GM23338 (cell line): Measurements from ENCODE around the gene OR51A4.

Source experiments
- CREB1 ChIP-seq: fragments of 250-450 bp; sonication (Bioruptor Pico); IDR thresholded peaks from 2 replicates; pipeline ENCODE4 v1.5.0; 2020; ENCODE audit warnings: low read depth, mild to moderate bottlenecking, moderate library complexity
- CTCF ChIP-seq, 2 experiments: fragments of 200-600 bp in 1 of 2; sonication (generic) in 1 of 2; conservative IDR thresholded peaks; 2 replicates each; pipeline versions ENCODE4 v1.5.1 to v1.6.1; 2016 to 2017; ENCODE audit warnings: antibody characterized with exemption in 2 of 2, low read depth in 2 of 2, mild to moderate bottlenecking in 2 of 2, moderate library complexity in 1 of 2
- EZH2 ChIP-seq: fragments of 200-600 bp; sonication (generic); IDR thresholded peaks from one replicate; pipeline ENCODE4 v1.8.0; 2017; ENCODE audit warnings: antibody characterized with exemption, mild to moderate bottlenecking, low read depth; ENCODE audit not compliant: unreplicated experiment
- EZH2phosphoT487 ChIP-seq: fragments of 200-600 bp; sonication (generic); IDR thresholded peaks from one replicate; pipeline ENCODE4 v1.8.1; 2018; ENCODE audit warnings: antibody characterized with exemption; ENCODE audit not compliant: unreplicated experiment
- POLR2AphosphoS5 ChIP-seq: IDR thresholded peaks from 2 replicates; pipeline ENCODE4 v1.6.1; 2016; ENCODE audit warnings: antibody characterized with exemption, low read depth
- STAT1 ChIP-seq: IDR thresholded peaks from one replicate; pipeline ENCODE4 v1.6.1; 2016; ENCODE audit warnings: antibody characterized with exemption; ENCODE audit not compliant: unreplicated experiment
- TF ChIP-seq, protein P1 (sequence below): IDR thresholded peaks from one replicate; pipeline ENCODE4 v1.6.1; 2018; ENCODE audit warnings: antibody characterized with exemption; ENCODE audit not compliant: unreplicated experiment

DNA sequence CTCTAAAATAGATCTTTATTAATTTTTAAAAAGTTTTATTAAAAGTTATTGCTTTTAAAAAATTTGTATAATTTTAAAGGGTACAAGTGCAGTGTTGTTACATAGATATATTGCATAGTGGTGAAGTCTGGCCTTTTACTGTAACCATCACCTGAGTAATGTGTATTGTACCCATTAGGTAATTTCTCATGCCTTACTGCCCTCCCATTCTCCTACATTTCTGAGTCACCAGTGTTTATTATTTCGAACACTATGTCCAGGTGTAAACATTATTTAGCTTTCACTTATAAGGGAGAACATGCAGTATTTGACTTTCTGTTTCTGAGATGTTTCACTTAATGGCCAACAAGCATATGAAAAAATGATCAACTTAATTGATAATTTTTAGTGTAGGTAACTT lies 25.6 kb downstream of the OR51A4 start:
- TF ChIP-seq CTCF (conservative IDR thresholded peaks at IDR 0.05; ENCODE audit: low read depth in 2 of 2) (no peak), EZH2phosphoT487 (no peak), CREB1 (CRISPR knock-in tag) (no peak), STAT1 (no peak), EZH2 (no peak), POLR2AphosphoS5 (no peak)
- TF ChIP-seq, protein P1, sequence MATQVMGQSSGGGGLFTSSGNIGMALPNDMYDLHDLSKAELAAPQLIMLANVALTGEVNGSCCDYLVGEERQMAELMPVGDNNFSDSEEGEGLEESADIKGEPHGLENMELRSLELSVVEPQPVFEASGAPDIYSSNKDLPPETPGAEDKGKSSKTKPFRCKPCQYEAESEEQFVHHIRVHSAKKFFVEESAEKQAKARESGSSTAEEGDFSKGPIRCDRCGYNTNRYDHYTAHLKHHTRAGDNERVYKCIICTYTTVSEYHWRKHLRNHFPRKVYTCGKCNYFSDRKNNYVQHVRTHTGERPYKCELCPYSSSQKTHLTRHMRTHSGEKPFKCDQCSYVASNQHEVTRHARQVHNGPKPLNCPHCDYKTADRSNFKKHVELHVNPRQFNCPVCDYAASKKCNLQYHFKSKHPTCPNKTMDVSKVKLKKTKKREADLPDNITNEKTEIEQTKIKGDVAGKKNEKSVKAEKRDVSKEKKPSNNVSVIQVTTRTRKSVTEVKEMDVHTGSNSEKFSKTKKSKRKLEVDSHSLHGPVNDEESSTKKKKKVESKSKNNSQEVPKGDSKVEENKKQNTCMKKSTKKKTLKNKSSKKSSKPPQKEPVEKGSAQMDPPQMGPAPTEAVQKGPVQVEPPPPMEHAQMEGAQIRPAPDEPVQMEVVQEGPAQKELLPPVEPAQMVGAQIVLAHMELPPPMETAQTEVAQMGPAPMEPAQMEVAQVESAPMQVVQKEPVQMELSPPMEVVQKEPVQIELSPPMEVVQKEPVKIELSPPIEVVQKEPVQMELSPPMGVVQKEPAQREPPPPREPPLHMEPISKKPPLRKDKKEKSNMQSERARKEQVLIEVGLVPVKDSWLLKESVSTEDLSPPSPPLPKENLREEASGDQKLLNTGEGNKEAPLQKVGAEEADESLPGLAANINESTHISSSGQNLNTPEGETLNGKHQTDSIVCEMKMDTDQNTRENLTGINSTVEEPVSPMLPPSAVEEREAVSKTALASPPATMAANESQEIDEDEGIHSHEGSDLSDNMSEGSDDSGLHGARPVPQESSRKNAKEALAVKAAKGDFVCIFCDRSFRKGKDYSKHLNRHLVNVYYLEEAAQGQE = no peak
